A673 (cell line): ENCODE measurements around the gene OR10A5.

Source experiments
- EZH2 ChIP-seq: fragments of 200-600 bp; sonication (generic); IDR thresholded peaks from 2 replicates; pipeline ENCODE4 v1.6.1; 2017; ENCODE audit warnings: borderline replicate concordance, low read depth, mild to moderate bottlenecking, mixed read lengths, antibody characterized with exemption, low read length; ENCODE audit not compliant: poor library complexity, severe bottlenecking
- TF ChIP-seq, protein P1 (sequence below): fragments of 300-800, 200-600 bp; sonication (generic); conservative IDR thresholded peaks from 2 replicates; pipeline ENCODE4 v1.5.1; 2017; ENCODE audit warnings: low read depth, mild to moderate bottlenecking, antibody characterized with exemption, low read length, moderate library complexity, mixed read lengths

- TF ChIP-seq, protein P1, sequence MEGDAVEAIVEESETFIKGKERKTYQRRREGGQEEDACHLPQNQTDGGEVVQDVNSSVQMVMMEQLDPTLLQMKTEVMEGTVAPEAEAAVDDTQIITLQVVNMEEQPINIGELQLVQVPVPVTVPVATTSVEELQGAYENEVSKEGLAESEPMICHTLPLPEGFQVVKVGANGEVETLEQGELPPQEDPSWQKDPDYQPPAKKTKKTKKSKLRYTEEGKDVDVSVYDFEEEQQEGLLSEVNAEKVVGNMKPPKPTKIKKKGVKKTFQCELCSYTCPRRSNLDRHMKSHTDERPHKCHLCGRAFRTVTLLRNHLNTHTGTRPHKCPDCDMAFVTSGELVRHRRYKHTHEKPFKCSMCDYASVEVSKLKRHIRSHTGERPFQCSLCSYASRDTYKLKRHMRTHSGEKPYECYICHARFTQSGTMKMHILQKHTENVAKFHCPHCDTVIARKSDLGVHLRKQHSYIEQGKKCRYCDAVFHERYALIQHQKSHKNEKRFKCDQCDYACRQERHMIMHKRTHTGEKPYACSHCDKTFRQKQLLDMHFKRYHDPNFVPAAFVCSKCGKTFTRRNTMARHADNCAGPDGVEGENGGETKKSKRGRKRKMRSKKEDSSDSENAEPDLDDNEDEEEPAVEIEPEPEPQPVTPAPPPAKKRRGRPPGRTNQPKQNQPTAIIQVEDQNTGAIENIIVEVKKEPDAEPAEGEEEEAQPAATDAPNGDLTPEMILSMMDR, result no peak
- no peak for TF ChIP-seq EZH2
These were observed 21.2 kb upstream of the OR10A5 start for GRCh38 chr11:6824136-6824823.
